Stimulated activated CD4-positive, alpha-beta T cell treated with anti-CD3 and anti-CD28 coated beads, Interleukin-2, amount 100 ng/mL, for 4 hours (primary cell): ENCODE measurements around the gene OSER1.

Experiments used
- DNase-seq: peaks from one replicate; pipeline ENCODE4 v3.0.0-alpha.2; 2020; ENCODE audit warnings: low read depth

Gene OSER1

DNA sequence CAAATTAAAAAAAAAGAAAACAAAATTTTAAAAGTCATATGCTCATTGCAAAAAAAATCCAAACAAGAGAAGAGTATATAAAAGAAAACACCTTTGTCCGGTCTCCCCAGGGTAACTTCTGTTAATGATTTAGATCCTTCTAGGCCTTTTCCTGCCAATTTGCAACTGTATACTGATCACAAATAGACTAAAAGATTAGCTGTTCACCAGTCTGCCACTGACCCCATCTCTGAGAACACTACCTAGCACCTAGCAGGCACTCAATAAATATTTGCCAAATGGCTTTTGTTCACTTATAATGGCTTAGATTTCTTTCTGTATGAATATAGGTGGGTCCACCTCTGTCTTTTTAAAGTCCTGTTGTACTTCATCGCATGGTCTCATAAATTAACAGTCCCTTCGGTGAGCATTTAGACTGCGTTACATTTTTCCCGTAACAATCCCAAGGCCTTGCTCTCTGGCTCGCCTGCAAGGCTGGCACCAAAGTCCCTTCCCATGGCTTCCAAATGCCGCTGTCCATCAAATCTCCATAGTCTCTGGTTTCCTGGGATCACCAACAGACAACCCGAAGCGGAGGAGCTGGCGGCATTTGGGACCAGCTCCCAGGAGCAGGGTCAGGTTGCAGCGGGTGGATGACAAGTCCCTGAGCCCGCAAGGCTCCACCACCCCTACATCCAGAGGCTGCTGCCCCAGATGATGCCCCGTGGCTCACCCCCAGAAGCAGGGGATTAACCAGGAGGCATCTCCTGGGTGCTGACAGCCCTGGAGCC lies 35.4 kb downstream of the OSER1 start:
- DNase-seq, result no peak

DNA sequence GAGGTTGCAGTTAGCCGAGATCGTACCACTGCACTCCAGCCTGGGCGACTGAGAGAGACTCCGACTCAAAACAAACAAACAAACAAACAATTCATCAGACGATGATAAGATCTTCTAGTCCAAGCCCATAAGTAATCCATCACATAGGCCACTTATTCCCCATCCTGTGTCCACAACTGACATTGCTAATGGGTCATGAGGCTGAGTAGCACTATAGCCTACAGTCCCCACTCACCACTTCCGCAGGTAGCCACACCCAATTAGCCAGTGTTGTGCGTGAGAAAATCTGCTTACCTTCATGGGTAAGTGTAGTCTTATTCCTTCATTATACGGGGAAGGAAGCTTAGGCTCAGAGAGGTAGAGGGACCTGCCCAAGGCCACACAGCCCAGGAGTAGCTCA lies 36.7 kb downstream of the OSER1 start:
- DNase-seq, result no peak

DNA sequence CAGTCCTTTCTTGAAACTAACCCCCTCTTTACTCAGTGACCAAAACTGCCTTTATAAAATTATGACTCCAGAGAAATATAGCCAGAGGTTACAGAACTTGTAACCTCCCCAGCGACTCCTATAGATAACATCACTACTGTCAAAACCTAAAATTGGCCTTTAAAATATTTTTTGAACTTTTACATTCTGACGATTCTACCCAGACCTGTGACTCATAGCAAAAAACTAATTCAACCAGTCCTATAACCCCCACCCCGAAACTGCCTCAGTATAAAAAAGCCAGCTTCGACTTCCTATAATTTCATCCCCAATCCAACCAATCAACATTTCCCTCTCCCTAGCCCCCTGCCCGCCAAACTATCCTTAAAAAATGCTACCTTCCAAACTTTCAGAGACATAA lies 37.5 kb downstream of the OSER1 start:
- no peak for DNase-seq

GRCh38 chr20:44172572-44172950 lies 38.0 kb downstream of the OSER1 start:
- DNase-seq, result no peak

DNA sequence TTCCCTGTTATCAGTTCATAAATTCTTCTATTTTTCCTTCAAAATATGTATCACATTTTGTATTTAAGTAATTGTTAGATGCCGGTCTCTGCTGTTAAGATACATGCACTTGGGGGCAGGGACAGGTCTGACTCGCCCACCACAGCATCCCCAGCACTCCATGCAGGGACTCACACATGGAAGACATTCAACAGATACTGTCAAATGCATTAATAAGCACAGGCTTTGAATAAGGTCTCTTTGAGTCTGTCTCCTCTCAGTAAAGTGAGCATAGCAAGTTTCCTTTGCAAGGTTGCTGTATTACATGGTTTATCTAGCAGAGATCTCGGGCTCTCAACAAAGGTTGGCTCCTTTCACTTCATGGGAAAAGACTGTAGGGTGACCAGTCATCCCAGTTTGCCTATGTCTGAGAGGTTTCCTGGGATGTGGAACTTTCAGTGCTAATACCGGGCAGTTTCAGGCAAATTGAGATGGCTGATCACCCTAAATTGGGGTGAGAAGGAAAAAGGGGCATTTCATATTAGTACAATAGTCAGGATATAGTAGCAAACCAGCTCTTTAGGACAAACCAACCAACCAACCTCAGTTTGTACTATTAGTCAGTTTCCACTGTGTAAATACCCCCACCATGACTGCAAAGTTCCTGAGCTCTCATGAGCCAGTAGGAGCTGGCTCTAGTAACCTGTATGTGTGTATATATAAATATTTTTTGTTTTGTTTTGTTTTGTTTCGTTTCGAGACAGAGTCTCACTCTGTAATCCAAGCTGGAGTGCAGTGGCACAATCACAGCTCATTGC lies 38.6 kb downstream of the OSER1 start:
- no peak for DNase-seq

DNA sequence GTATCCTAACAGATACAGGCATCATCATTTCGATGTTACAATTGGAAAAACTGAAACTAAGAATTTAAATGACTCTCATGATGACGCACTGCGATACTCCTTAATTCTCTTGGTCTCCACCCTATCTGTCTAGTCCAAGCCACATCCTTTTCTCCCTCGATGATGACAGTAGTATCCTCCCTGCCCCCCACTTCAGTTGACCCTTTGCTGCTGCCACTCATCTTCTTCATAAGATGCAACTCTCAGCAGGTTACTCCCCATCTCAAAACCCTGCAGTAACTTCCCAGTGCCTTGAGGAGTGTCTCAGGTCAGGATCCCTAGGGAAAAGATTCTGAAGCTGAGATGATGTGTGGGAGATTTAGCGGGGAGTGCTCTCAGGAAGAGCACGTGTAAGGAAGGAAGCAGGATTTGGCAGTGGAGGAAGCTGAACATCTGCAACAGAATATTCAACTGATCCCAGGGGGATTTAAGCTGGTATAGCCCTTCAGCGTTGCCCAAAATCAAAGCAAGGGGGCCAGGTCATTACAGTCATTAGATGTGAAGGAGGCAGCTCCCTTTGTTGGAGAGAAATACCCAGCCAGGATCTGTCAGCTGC lies 39.7 kb downstream of the OSER1 start:
- no peak for DNase-seq

DNA sequence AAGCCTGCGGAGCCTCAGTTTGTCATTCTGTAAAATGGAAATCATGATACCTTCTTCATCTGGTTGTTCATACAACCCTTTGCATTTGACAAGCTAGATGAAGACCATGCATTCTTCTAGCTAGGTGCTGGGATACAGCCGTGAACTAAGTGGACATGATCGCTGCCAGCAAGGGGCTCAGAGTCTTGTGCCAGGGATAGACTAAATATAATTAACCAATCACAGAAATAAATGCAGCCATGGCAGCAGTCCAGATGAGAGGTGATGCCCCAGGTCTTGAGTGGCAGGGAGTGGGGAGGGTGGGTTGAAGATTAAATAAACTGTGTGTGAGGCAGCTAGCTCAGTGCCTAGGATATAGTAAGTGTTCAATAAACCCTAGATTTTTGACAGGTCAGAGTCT lies 42.8 kb downstream of the OSER1 start:
- DNase-seq, result no peak

DNA sequence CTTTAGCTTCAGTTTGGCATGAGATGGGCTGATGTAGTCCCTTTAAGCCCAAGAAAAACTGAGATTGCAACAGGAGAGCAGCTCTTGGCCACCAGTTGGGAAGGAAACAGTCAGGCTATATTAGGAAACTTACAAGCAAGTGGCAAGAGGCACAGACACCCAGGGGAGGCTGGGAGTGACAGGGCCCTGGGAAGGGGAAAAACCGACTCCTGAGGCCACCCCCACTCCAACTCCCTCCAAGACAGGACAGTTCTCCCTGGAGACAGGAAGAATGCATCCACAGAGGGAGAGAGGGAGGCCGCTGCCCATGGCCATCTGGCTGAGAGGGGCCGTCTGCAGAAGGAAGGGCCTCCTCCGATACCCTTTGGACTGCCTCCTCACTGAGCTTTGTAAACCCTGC lies 44.1 kb downstream of the OSER1 start:
- no peak for DNase-seq

DNA sequence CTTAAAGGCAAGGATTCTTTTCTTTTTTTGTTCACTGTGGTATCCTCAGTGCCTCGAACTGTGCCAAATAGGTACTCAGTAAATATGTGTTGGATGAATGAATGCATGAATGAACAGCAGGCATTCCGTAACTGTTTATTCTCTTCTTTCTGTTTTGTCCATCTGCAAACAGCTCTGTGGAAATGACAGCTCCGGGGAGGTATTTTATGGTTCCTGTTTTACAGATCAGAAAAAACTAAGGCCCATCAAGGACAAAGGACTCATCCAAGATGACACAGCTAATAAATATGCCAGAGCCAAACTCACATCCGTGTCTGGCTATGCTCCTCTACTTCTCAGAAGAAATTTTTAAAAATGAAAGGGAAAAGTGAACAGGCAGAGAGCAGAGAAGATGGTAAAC lies 44.6 kb downstream of the OSER1 start:
- no peak for DNase-seq

DNA sequence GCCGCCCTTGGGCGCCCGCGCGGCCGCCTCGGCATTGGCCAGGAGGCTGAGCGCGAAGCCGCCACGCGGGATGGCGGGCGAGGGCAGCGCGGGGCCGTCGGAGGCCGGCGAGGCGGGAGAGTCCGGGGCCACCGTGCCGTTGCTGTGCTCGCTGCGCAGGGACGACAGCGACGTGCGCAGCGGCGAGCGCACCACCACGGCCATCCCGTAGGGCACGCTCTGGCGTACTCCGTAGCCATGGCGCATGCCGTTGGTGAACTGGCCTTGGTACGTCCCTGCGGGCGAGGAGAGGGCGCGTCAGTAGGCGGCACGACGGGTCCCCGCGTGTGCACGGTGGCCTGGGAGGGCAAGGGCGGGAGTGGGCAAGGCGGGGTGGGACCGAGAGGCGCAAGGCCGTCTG lies 50.4 kb downstream of the OSER1 start:
- no peak for DNase-seq

DNA sequence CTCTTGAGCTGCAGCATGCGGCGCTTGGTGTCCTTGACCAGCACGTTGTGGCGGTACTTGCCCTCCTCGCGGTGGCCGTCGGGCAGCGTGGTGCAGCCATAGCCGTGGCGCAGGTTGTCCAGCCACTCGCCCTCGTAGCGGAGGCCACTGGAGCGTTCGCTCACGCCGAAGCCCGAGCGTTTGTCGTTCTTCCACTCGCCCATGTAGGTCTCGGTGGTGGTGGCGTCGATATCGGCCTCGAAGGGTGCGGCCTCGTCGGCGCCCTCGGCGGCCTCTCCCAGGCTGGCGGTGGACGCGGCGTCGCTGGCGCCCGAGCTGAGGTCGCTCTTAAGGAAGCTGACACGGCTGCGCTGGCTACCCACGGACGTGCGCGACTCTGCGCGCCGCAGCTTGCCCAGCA lies 50.9 kb downstream of the OSER1 start:
- no peak for DNase-seq

DNA sequence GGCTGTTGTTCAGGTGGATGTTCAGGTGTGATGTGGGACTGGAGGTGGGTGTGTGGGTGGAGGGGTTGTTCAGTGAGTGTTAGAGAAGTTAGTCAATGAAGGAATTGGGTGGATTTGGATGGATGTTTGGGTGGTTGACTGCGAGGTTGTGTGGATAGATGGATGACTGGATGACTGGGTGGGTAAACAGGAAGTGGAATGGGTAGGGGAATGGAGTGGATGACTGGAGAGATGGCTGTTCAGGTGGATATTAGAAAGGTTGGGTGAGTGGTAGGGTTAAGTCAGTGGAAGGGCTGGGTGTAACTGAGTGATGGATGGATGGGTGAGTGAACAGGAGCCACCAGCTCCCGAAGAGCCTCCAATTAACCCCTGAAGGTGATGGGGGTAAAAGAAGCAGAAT lies 51.4 kb downstream of the OSER1 start:
- DNase-seq, result no peak

- no peak for DNase-seq
Measured at GRCh38 chr20:44157061-44157460, 53.5 kb downstream of the OSER1 start.

- DNase-seq, result no peak
Measured at GRCh38 chr20:44154521-44155001, 56.0 kb downstream of the OSER1 start.

DNA sequence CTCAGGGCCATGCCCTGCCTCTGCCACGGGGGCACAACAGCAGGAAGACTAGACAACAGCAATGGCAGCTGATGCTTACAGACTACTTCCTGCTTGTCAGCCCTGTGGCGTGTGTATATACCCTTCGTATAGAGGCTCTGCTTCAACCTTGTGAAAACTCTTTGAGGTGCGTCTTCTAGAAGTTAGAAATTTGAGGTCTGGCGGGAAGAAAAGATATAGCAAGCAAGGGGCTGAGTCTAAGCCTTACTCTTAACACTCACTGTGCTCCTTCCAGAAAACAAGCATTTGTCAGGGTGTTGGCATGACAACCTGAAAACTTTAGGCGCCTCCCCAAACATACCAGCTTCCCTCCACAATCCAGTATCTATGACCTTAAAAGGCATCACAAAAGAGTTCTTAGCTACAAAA lies 56.9 kb downstream of the OSER1 start:
- DNase-seq, result no peak

DNA sequence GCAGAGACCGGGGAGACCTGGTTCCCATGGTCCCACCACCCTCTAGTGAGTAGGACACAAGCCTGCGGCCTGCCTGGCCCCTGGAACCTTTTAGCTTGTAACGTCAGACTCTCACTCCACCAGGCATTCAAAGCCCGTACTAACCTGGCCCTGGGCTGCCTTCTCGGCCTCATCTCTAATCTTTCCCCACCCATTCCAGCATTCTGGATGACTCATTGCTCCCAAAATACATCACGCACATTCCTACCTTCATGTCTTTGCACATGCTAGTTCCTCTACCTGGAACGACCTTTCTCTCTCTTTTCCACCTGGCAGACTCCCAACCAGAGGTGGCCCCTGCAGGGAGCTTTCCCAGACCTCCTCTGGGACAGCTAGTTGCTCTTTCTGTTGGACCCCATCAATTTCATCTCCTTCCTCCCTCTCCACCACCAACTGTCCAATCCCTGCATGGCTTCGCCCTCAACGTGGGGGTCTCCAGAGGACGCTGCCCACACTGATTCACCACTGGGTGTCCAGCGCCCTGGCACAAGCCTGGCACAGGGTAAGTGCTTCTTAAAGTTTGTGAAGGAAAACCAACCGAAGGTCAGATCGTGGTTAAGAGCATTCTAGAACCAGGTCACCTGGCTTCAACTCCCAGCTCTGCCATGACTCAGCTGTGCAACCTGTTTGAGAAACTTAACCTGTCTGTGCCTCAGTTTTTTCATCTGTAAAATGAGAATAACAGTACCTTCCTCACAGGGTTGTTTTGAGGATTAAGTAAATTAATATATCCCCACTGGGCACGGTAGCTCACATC lies 58.8 kb downstream of the OSER1 start:
- DNase-seq, result no peak

GRCh38 chr20:44146272-44146671 lies 64.3 kb downstream of the OSER1 start:
- DNase-seq, result no peak
